NCI-H524 (cell line): ENCODE data around the gene TACO1.

Experiments
- DNase-seq, 2 experiments: peaks; one replicate each; lab custom pipeline; 2025; lab: John Stamatoyannopoulos, UW

Gene TACO1

DNA sequence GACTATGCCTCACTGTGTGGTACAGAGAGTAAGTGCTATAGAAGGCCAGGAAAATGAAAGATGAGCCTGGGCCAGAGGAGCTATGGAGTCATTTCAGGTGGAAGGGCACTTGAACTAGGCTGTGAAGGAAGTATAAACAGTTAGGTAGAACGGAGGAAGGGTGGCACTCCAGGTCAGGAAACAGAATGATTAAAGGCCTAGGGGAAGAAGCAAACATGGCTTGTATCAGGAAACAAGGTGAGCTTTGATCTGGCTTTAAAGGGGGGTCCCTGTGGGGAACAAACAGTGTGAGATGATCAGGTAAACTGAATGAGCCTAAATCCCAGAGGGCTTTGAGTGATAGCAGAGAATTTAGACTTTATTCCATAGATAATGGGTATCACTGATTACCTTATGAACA, 38.4 kb downstream of the TACO1 start:
- no peak for DNase-seq

DNA sequence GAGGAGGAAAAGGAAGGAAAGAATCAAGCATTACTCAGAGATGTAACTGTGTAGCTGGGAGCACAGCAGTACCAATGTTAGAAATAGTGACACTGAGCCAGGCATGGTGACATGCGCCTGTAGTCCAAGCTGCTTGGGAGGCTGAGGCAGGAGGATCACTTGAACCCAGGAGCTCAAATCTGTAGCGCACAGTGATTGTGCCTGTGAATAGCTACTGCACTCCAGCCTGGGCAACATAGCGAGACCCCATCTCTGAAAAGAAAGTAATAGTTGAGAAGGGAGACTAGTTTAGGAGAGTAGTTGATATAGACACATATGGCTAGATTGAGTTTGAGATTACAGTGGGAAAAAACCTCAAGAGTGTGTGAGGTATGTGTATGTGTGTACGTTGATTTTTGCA, 39.3 kb downstream of the TACO1 start:
- DNase-seq, result no peak

DNA sequence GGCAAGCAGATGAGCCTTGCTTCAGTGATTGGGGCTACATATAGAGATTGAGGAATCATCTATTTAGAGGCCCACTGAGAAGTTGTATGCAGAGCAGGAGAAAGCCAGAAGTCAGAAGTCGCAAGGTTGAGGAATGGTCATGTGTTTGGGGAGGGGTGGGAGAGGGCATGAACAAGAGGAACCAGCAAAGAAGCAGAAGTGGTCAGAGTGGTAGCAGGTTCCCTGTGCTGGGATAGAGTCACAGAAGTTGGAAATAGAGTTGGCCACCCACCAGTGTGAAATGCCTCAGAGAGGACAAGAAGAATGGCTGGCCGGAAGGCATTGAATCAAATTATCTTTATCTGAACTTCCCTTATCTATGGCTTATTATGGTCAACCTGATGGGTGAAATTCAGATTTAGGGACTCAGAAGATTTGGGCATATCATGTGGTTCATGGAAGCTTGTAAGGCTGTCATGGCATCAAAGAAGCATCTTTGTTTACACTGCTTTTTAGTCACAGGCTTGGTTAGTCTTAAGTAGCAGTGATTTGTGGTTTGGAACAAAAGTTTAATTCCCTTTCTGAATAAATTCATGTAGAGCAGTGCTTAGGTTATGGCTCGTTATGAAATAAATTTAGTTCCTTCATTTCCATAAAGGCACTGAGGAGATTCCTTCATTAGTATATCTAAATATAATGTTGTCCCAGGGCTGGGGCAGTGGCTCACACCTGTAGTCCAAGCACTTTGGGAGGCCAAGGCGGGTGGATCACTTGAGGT, 41.2 kb downstream of the TACO1 start:
- no peak for DNase-seq

DNA sequence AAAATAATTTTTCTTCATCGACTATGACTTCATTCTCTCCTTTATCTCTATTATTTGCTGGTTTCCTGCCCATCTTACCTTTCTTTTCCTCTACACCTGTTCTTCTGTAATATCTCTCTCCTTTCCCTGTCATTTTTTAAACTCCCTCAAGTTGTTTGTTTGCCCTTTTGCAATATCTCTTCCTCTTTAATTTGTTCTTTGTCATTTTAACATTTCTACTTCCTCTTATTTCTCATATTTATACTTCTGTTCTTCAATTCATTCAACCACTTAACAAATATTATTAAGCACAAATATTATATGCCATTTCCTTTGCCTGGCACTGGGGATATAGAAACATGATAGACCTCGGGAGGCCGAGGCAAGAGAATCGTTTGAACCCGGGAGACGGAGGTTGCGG, 44.2 kb downstream of the TACO1 start:
- no peak for DNase-seq

DNA sequence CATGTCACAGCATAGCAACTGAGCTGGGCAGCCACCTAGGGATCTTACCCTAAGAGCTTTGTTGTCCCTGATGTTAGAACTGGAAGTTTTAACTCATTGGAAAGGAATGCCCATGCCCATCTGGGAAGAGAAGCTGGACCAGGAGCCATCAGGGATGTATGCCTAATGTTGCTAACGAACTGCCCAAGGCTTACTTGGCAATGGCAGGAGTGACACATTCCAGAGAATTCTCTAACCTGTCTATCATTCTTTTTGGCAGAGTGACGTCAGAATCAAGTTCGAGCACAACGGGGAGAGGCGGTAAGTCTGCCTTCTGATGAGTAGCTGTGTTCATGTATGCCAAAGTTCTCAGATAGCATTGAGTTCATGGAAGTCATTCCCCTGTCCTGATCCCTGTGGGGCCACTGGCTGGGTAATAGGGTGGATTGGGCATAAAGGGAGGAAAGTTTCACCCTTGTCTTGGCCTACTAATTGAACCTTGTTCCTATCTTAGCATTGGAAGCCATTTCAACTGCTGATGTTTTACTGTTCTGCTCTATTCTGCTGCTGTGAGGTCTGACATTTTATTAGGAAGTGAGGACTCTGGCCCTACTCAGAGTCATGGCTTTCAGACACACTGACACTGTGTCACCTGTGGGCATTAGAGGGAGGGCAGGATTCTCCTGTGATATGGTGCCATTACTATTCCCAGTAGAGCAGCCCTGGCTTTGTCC, 45.2 kb downstream of the TACO1 start:
- DNase-seq, result no peak

DNA sequence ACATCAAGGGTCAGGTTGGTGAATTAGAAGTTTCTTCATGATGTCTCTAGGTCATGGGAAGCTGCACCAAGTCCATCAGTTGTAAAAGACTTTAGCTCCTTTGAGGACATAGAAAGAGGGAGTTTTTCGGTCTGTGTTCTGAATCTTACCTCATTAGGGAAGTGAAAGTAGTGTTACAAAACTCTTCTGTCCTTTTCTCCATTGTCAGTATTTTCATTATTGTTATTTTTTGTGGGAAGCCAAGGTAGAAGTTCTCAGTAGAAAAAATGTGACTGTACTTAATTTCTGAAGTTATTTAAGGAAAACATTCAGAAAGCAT, 45.8 kb downstream of the TACO1 start:
- no peak for DNase-seq

DNA sequence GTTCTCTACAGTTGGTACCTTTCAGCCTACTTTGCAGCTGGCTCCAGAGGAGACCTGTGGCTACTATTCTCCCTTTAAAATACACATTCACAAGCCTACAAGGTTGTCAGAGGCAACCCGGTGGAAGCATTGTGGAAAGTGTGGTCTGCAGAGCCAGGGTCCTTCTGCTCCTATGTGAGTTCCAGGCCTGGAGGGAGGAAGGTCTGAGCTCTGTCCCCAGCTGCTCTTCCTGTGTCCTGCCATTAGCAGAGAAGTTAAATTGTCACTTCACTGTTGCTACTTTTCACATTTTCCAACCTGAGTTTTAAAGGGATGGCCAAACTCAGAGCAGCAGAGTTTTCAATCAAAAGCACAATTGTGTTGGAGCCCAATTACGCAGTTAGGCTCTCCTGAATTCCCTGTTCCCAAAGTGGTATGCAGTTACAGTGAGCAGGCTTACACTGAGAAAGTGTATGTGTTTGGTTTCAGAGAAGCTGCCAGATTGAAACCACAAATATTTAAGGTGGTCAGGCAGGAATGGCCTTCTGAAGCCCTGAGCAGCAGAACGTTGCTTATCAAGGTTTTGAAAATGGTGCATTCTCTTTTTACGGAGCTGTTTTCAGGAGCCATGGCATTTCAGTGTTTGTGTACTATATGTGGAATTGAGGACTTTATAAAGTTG, 46.5 kb downstream of the TACO1 start:
- no peak for DNase-seq

DNA sequence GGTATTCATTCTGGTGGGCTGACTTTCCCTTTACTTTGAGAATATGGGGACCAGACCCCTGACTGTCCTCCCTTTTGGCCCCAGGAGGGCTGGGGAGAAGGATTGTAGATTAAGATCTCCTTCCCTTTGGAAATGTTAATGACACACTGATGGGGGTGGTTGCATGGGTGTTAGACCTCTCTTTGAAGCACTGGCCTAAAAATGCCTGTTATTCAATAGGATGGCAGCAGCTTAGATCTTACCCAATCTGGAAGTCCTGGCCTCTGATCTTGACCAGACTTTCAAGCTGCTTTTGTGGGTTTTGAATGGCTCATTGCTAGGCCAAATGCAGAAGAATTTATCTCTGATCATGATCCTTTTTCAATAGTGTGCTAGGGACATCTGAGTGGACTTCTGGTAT, 47.2 kb downstream of the TACO1 start:
- DNase-seq, result no peak

DNA sequence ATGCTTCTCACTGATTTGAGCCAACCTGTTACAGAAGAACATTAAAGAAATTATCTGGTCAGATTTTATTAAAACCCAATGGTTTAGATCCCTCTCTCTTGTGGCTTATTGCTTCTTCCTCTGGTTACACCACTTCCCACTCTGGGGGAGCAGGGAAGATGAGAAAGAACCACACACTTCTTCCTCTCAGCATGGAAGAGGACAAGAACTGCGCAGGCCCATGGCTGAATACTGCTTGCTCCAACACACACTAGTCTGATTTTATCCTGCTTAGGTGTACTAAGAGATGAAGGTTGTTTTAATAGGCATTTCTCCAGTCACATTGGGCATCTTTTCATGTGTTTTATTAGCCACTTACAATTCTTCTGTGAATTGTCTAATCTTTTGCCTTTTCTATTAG, 49.1 kb downstream of the TACO1 start:
- DNase-seq, result no peak

DNA sequence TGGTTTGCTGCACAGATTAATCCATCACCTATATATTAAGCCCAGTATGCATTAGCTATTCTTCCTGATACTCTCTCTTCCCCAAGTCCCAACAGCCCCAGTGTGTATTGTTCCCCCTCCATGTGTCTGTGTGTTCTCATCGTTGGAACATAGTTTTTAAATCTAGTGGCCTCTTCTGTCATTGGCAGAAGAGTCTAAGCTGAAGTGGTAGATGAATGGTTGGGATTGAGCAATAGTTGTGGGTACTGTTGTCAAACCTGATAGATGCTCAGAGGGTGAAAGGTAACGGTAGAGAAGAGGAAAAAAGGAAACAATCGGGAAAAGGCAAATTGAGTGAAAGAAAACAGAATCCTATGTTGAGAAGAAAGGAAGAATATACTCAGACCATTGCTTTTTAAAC, 51.4 kb downstream of the TACO1 start:
- no peak for DNase-seq

DNA sequence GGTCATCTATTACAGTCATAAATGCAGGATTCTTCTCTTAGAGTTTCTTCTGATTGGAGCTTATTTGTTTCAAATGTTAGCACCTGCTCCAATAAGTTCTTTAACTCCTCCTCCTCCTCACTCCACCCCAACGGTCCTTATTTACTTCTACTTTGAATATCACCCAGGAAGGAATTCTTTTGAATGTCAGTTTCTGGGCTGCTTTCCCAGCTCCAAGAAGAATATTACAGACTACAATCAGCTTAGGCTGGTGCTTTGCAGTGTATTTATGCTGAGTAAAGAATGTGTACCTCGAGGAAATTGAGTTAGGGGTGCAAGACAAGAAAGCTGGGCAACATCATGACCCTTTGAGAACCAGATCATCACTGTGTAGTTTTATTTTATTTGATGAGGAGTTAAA, 52.4 kb downstream of the TACO1 start:
- no peak for DNase-seq

DNA sequence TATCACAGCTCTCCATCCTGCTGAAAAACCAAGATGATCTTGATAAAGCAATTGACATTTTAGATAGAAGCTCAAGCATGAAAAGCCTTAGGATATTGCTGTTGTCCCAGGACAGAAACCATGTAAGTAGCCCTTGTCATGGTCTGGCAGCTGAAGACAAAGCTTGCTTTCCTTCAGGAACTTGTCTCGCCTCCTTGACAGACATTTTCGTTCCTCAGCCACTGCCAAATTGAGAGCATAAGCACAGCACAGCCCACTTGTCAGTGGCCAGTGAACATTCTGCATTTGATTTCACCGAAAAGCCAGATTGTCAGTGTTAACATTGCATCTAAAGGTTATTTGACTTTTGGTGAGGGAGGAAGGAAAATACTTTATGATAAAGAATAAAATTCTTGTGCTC, 57.1 kb downstream of the TACO1 start:
- DNase-seq, result no peak
